ENCODE results near the gene NAALADL2.
"Not testable (repeated sequence)": the region's sequence is repeated elsewhere in the genome, so short reads cannot be mapped to it uniquely, and the experiment has no call there.

The NAALADL2 gene

GRCh38 chr3:175068587-175068986, 209.5 kb downstream of the NAALADL2 start:
- TF ChIP-seq, protein P1, sequence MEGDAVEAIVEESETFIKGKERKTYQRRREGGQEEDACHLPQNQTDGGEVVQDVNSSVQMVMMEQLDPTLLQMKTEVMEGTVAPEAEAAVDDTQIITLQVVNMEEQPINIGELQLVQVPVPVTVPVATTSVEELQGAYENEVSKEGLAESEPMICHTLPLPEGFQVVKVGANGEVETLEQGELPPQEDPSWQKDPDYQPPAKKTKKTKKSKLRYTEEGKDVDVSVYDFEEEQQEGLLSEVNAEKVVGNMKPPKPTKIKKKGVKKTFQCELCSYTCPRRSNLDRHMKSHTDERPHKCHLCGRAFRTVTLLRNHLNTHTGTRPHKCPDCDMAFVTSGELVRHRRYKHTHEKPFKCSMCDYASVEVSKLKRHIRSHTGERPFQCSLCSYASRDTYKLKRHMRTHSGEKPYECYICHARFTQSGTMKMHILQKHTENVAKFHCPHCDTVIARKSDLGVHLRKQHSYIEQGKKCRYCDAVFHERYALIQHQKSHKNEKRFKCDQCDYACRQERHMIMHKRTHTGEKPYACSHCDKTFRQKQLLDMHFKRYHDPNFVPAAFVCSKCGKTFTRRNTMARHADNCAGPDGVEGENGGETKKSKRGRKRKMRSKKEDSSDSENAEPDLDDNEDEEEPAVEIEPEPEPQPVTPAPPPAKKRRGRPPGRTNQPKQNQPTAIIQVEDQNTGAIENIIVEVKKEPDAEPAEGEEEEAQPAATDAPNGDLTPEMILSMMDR (IDR thresholded peaks at IDR 0.05; ENCODE audit: low read depth, low read length) = no peak
- Histone ChIP-seq H3K9me3 (no peaks in the 10 kb centered on the region), H3K4me1 (no peaks in the 10 kb centered on the region), H3K4me3 (ENCODE audit: low read depth, low read length) (no peak overlapping the region), H3K36me3 (no peaks in the 10 kb centered on the region), H3K27me3 (no peaks in the 10 kb centered on the region)
- no peak for DNase-seq

- TF ChIP-seq, protein P1 (IDR thresholded peaks at IDR 0.05; ENCODE audit: low read depth, low read length) = no peak
- H3K36me3 ChIP-seq = no peaks in the 10 kb centered on the region
- no peak for DNase-seq
Observed at GRCh38 chr3:175070946-175071345, 211.8 kb downstream of the NAALADL2 start.

GRCh38 chr3:175073219-175073905, 214.2 kb downstream of the NAALADL2 start:
- no peak for DNase-seq
- Histone ChIP-seq H3K4me3 (ENCODE audit: low read depth, low read length) (no peak overlapping the region), H3K9me3 (no peaks in the 10 kb centered on the region), H3K36me3 (no peaks in the 10 kb centered on the region), H3K4me1 (no peaks in the 10 kb centered on the region), H3K27me3 (no peaks in the 10 kb centered on the region)
- TF ChIP-seq, protein P1 (IDR thresholded peaks at IDR 0.05; ENCODE audit: low read depth, low read length) = no peak

More at GRCh38 chr3:175070946-175071345, 211.8 kb downstream of the NAALADL2 start:
- Histone ChIP-seq H3K4me1 (no peaks in the 10 kb centered on the region), H3K27me3 (no peaks in the 10 kb centered on the region), H3K9me3 (no peaks in the 10 kb centered on the region), H3K4me3 (ENCODE audit: low read depth, low read length) (no peak overlapping the region)

DNA sequence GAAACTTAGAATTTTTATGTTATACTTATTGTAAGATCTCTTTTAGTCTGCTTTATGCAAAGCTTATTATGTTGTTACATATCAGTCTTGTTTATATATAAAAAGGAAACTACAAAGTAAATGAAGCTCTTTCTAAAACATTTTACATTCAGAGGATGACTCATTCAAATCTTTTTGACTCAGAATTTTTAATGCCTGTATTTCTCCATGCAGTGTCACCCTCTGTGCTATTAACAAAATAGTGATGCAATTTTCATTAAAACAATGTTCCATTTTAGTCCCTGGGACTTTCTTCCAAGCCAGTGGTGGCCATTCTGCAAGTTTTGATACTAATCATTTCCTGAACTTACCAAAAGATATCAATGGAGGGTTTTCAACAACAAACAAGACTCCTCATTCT, 216.1 kb downstream of the NAALADL2 start:
- no peak for DNase-seq
- no peaks in the 10 kb centered on the region for H3K9me3 ChIP-seq
- H3K4me3 ChIP-seq (ENCODE audit: low read depth, low read length) = no peak overlapping the region
- no peaks in the 10 kb centered on the region for H3K36me3 ChIP-seq
- H3K27me3 ChIP-seq = no peaks in the 10 kb centered on the region
- TF ChIP-seq, protein P1 (IDR thresholded peaks at IDR 0.05; ENCODE audit: low read depth, low read length) = no peak
- no peaks in the 10 kb centered on the region for H3K4me1 ChIP-seq

DNA sequence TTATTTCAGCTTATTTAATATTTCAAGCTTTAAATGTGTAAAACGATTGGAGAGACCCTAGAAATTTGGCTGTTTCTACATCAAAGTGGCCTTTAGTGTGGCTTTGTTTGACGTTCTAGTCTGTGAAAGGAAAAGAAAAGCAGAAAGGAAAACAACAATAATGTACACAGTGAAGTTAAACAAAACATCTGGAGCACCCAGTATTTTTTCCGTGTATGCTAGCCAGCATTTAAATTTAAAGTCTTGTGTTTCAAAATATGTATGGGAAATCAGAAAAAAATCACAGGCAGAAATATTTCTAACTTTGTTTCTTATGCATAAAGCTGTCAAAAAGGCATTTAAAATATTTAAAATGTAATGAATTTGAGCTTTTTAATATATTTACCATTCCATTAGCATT, 218.1 kb downstream of the NAALADL2 start:
- no peak for DNase-seq
- H3K4me1 ChIP-seq = no peaks in the 10 kb centered on the region
- H3K9me3 ChIP-seq = no peaks in the 10 kb centered on the region
- no peak overlapping the region for H3K4me3 ChIP-seq (ENCODE audit: low read depth, low read length)
- H3K27me3 ChIP-seq = no peaks in the 10 kb centered on the region
- H3K36me3 ChIP-seq = no peaks in the 10 kb centered on the region
- TF ChIP-seq, protein P1 (IDR thresholded peaks at IDR 0.05; ENCODE audit: low read depth, low read length) = no peak

- no peaks in the 10 kb centered on the region for H3K4me1 ChIP-seq
- DNase-seq = no peak
- no peaks in the 10 kb centered on the region for H3K36me3 ChIP-seq
- no peak overlapping the region for H3K4me3 ChIP-seq (ENCODE audit: low read depth, low read length)
- TF ChIP-seq, protein P1 (IDR thresholded peaks at IDR 0.05; ENCODE audit: low read depth, low read length) = no peak
- no peaks in the 10 kb centered on the region for H3K9me3 ChIP-seq
- H3K27me3 ChIP-seq = no peaks in the 10 kb centered on the region
Observed at GRCh38 chr3:175082631-175083030, 223.5 kb downstream of the NAALADL2 start.

DNA sequence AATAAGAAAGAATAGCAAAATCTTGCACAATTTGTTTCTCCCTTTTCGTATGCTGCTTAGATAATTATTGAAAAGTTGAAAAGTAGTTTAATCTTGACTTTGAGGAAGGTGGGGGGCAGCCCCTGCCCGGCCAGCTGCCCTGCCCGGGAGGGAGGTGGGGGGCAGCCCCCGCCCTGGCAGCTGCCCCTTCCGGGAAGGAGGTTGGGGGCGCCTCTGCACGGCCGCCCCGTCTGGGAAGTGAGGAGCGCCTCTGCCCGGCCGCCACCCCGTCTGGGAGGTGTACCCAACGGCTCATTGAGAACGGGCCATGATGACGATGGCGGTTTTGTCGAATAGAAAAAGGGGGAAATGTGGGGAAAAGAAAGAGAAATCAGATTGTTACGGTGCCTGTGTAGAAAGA, 228.0 kb downstream of the NAALADL2 start:
- H3K4me1 ChIP-seq; H3K27me3 ChIP-seq; H3K4me3 ChIP-seq (ENCODE audit: low read depth, low read length); H3K36me3 ChIP-seq; H3K9me3 ChIP-seq; DNase-seq: not testable (repeated sequence)
